Esophagus squamous epithelium (tissue), 4 donors: ENCODE results near the gene TTLL3.

ENCODE experiments used
- CTCF ChIP-seq, 6 experiments: fragments of 450-650 bp in 4 of 6; fragments of 200-600 bp in 2 of 6; sonication (generic) in 2 of 6; IDR thresholded peaks; one replicate each; pipeline ENCODE4 v1.5.1; 2016 to 2019; ENCODE audit warnings: antibody characterized with exemption in 6 of 6, mild to moderate bottlenecking in 4 of 6, moderate library complexity in 4 of 6
- POLR2A ChIP-seq, 4 donors: fragments of 450-650 bp; IDR thresholded peaks; one replicate each; pipeline ENCODE4 v1.6.1; 2017; ENCODE audit warnings: antibody characterized with exemption in 4 of 4, mild to moderate bottlenecking in 4 of 4, moderate library complexity in 3 of 4

DNA sequence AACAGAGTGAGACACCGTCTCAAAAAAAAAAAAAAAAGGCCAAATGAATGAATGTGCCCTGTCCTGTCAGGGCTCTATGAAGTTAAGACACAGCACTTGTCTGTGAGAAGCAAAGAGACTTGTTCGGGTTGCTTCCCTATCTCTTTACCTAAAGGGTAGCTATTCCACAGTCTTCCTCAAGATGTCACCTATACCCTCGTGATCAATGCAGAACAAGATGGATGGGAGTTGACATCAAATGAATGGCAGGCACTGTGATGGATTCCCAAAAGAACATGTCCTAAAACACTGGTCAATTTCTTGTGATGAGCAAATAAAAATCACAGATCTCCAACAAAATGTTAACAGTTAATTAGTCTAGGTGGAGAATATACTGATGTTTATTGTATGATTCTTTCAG lies 27.3 kb upstream of the TTLL3 start:
- no peak for TF ChIP-seq POLR2A (IDR thresholded peaks at IDR 0.05)
- no peak for TF ChIP-seq CTCF (IDR thresholded peaks at IDR 0.05)
